Uterus (tissue), 4 donors: ENCODE data around the gene OXNAD1. TPM values are rescaled to one million over a fixed set of nuclear protein-coding genes. Genes with fewer than 3 reads are reported as not detected.

Experiments
- DNase-seq, 2 donors: peaks; one replicate each; pipeline ENCODE4 v3.0.0-alpha.2; 2019 to 2020
- H3K27ac ChIP-seq, 2 donors: fragments of 200-600 bp; sonication (generic); 1 replicate in 1 of 2; 2 replicates in 1 of 2; pipeline ENCODE4 v1.5.1; 2016 to 2018
- H3K27me3 ChIP-seq, 2 donors: fragments of 200-600 bp; sonication (generic); one replicate each; pipeline ENCODE4 v1.5.1; 2018 to 2019; ENCODE audit warnings: control low read depth in 1 of 2
- H3K36me3 ChIP-seq, 2 donors: fragments of 200-600 bp; sonication (generic); one replicate each; pipeline ENCODE4 v1.5.1; 2019; ENCODE audit warnings: control low read depth in 1 of 2
- H3K4me1 ChIP-seq, 2 donors: fragments of 200-600 bp; sonication (generic); one replicate each; pipeline ENCODE4 v1.5.1; 2018 to 2019; ENCODE audit warnings: control low read depth in 1 of 2
- H3K4me3 ChIP-seq, 2 donors: fragments of 200-600 bp; sonication (generic); 1 replicate in 1 of 2; 2 replicates in 1 of 2; pipeline ENCODE4 v1.5.1; 2018 to 2019; ENCODE audit warnings: mild to moderate bottlenecking in 1 of 2
- H3K9me3 ChIP-seq, 2 donors: fragments of 200-600 bp; sonication (generic); one replicate each; pipeline ENCODE4 v1.5.1; 2019; ENCODE audit warnings: control low read depth in 1 of 2
- CTCF ChIP-seq, 4 experiments: fragments of 200-600 bp in 2 of 4; fragments of 450-650 bp in 2 of 4; sonication (generic) in 2 of 4; IDR thresholded peaks; one replicate each; pipeline ENCODE4 v1.5.1; 2016 to 2019; ENCODE audit warnings: antibody characterized with exemption in 4 of 4, mild to moderate bottlenecking in 2 of 4, moderate library complexity in 1 of 4
- POLR2A ChIP-seq, 2 donors: fragments of 450-650 bp; IDR thresholded peaks; one replicate each; pipeline ENCODE4 v1.6.1; 2016; ENCODE audit warnings: antibody characterized with exemption in 2 of 2, mild to moderate bottlenecking in 1 of 2, moderate library complexity in 1 of 2
- intact Hi-C: fragments of 100-400 bp; cut with DNase I; formaldehyde crosslinking; loops from one replicate; pipeline ENCODE4 v1.15.1; 2023; ENCODE audit warnings: low total_unique reads
- total RNA-seq, 4 donors: library from RNA; depleted of rRNA in 3 of 4; stranded (reverse); fragments of >200 nt in 3 of 4; gene quantifications; one replicate each; pipeline versions ENCODE4 v1.1.0 to v1.2.4, GENCODE V29; 2014 to 2023
- donor health status: DM: yes; HTN: yes; CAD: no.

OXNAD1 gene
- total RNA-seq, 4 donors from 2014 or later = 14.7 to 33.2 (median 32.3) TPM

GRCh38 chr3:16251316-16252085 is 13.5 kb upstream of the OXNAD1 start:
- no peaks in the 10 kb centered on the region for H3K4me1 ChIP-seq
- TF ChIP-seq CTCF (IDR thresholded peaks at IDR 0.05) = no peak
- no peak for TF ChIP-seq POLR2A (IDR thresholded peaks at IDR 0.05)
- no peaks in the 10 kb centered on the region for H3K27me3 ChIP-seq
- no peaks in the 10 kb centered on the region for H3K36me3 ChIP-seq
- H3K27ac ChIP-seq = no peak overlapping the region
- intact Hi-C loops = no loop called here
- H3K9me3 ChIP-seq = no peaks in the 10 kb centered on the region
- DNase-seq = no peak
- no peak overlapping the region for H3K4me3 ChIP-seq

- intact Hi-C loops = no loop called here
These were observed 12.6 kb upstream of the OXNAD1 start for GRCh38 chr3:16252243-16252978.

GRCh38 chr3:16252988-16253387 is 12.0 kb upstream of the OXNAD1 start:
- intact Hi-C loops = no loop called here
- DNase-seq = no peak
- H3K27ac ChIP-seq = no peak overlapping the region
- H3K9me3 ChIP-seq = no peaks in the 10 kb centered on the region
- no peaks in the 10 kb centered on the region for H3K36me3 ChIP-seq
- no peaks in the 10 kb centered on the region for H3K27me3 ChIP-seq
- no peak overlapping the region for H3K4me3 ChIP-seq
- H3K4me1 ChIP-seq = no peaks in the 10 kb centered on the region
- TF ChIP-seq POLR2A (IDR thresholded peaks at IDR 0.05) (no peak), CTCF (IDR thresholded peaks at IDR 0.05) (no peak)

More at GRCh38 chr3:16252243-16252978, 12.6 kb upstream of the OXNAD1 start:
- Histone ChIP-seq H3K4me3 (no peak overlapping the region), H3K4me1 (no peaks in the 10 kb centered on the region), H3K36me3 (no peaks in the 10 kb centered on the region), H3K27ac (no peak overlapping the region), H3K9me3 (no peaks in the 10 kb centered on the region), H3K27me3 (no peaks in the 10 kb centered on the region)
- DNase-seq = no peak
- TF ChIP-seq CTCF (IDR thresholded peaks at IDR 0.05) (no peak), POLR2A (IDR thresholded peaks at IDR 0.05) (no peak)

GRCh38 chr3:16253601-16254000 is 11.4 kb upstream of the OXNAD1 start:
- Histone ChIP-seq H3K36me3 (no peaks in the 10 kb centered on the region), H3K27ac (no peak overlapping the region), H3K9me3 (no peaks in the 10 kb centered on the region), H3K27me3 (no peaks in the 10 kb centered on the region), H3K4me1 (no peaks in the 10 kb centered on the region), H3K4me3 (no peak overlapping the region)
- TF ChIP-seq CTCF (IDR thresholded peaks at IDR 0.05) = no peak
- TF ChIP-seq POLR2A (IDR thresholded peaks at IDR 0.05) = no peak
- intact Hi-C loops = no loop called here
- DNase-seq = no peak

- H3K4me3 ChIP-seq = no peak overlapping the region
- no peaks in the 10 kb centered on the region for H3K4me1 ChIP-seq
- H3K27ac ChIP-seq = no peak overlapping the region
- TF ChIP-seq POLR2A (IDR thresholded peaks at IDR 0.05) (no peak), CTCF (IDR thresholded peaks at IDR 0.05) (no peak)
- H3K27me3 ChIP-seq = no peaks in the 10 kb centered on the region
- intact Hi-C loops = no loop called here
- DNase-seq = no peak
- no peaks in the 10 kb centered on the region for H3K9me3 ChIP-seq
- H3K36me3 ChIP-seq = no peaks in the 10 kb centered on the region
These were observed 10.1 kb upstream of the OXNAD1 start for GRCh38 chr3:16254916-16255315.
